Stimulated activated CD8-positive, alpha-beta memory T cell treated with anti-CD3 and anti-CD28 coated beads, Interleukin-12 subunit alpha, Interleukin-12 subunit beta, amount 100 ng/mL, for 24 hours (primary cell): ENCODE data around the gene ACOT7.
"Not testable (repeated sequence)": the region's sequence is repeated elsewhere in the genome, so short reads cannot be mapped to it uniquely, and the experiment has no call there.

Experiments used
- DNase-seq: peaks from one replicate; pipeline ENCODE4 v3.0.0-alpha.2; 2020; ENCODE audit errors: extremely low read depth

The ACOT7 gene

GRCh38 chr1:6393400-6394187, at the start of gene ACOT7:
Gene ACOT7 (minus strand): TSS chr1:6393767. CDS start chr1:6393399, 368 bp downstream.
- peak; percentile 77 for DNase-seq

- no peak for DNase-seq
These were observed 48.0 kb upstream of the ACOT7 start for GRCh38 chr1:6441586-6441985.

GRCh38 chr1:6440198-6441126, 46.9 kb upstream of the ACOT7 start:
- no peak for DNase-seq

- no peak for DNase-seq
These were observed 44.5 kb upstream of the ACOT7 start for GRCh38 chr1:6438047-6438525.

GRCh38 chr1:6437012-6437700, 43.6 kb upstream of the ACOT7 start:
- not testable (repeated sequence) for DNase-seq

- DNase-seq = not testable (repeated sequence)
These were observed 42.7 kb upstream of the ACOT7 start for GRCh38 chr1:6436277-6436676.

- no peak for DNase-seq
These were observed 42.0 kb upstream of the ACOT7 start for GRCh38 chr1:6435547-6435946.

- no peak for DNase-seq
These were observed 41.6 kb upstream of the ACOT7 start for GRCh38 chr1:6435129-6435528.

- DNase-seq = no peak
These were observed 40.6 kb upstream of the ACOT7 start for GRCh38 chr1:6434186-6434585.

- DNase-seq = not testable (repeated sequence)
These were observed 38.3 kb upstream of the ACOT7 start for GRCh38 chr1:6431645-6432579.

GRCh38 chr1:6429660-6430411, 36.3 kb upstream of the ACOT7 start:
- DNase-seq = not testable (repeated sequence)

- not testable (repeated sequence) for DNase-seq
These were observed 34.9 kb upstream of the ACOT7 start for GRCh38 chr1:6428453-6428852.

- DNase-seq = no peak
These were observed 34.1 kb upstream of the ACOT7 start for GRCh38 chr1:6427441-6428390.

- DNase-seq = no peak
These were observed 33.4 kb upstream of the ACOT7 start for GRCh38 chr1:6426972-6427350.

- no peak for DNase-seq
These were observed 32.9 kb upstream of the ACOT7 start for GRCh38 chr1:6426277-6426971.

GRCh38 chr1:6425658-6426057, 32.1 kb upstream of the ACOT7 start:
- no peak for DNase-seq

GRCh38 chr1:6424619-6425593, 31.3 kb upstream of the ACOT7 start, which contains the start of gene ESPN:
Gene ESPN (plus strand): TSS chr1:6424776. CDS start chr1:6424956, 180 bp downstream.
- no peak for DNase-seq
